GM18858 (cell line): Measurements from ENCODE around the gene GRAMD1C.

ENCODE experiments used
- ATAC-seq: cut with Tn5 transposase; IDR thresholded peaks from one replicate; pipeline ENCODE4 v1.9.1; 2021; ENCODE audit not compliant: unreplicated experiment

The GRAMD1C gene

GRCh38 chr3:113948015-113948917 lies 109.7 kb downstream of the GRAMD1C start:
- ATAC-seq = peak; percentile 37

GRCh38 chr3:113952921-113953320 lies 114.3 kb downstream of the GRAMD1C start:
- no peak for ATAC-seq

GRCh38 chr3:113953677-113954076 lies 115.1 kb downstream of the GRAMD1C start:
- no peak for ATAC-seq

- ATAC-seq = no peak
These were observed 115.6 kb downstream of the GRAMD1C start for GRCh38 chr3:113954091-113954685.

- no peak for ATAC-seq
These were observed 125.3 kb downstream of the GRAMD1C start for GRCh38 chr3:113963879-113964278.

GRCh38 chr3:113966172-113966571 lies 127.6 kb downstream of the GRAMD1C start:
- ATAC-seq = no peak

GRCh38 chr3:113968986-113969385 lies 130.4 kb downstream of the GRAMD1C start:
- ATAC-seq = no peak

GRCh38 chr3:113977822-113978221 lies 139.2 kb downstream of the GRAMD1C start:
- ATAC-seq = no peak

- ATAC-seq = no peak
These were observed 141.3 kb downstream of the GRAMD1C start for GRCh38 chr3:113979916-113980315.

- ATAC-seq = no peak
These were observed 143.2 kb downstream of the GRAMD1C start for GRCh38 chr3:113981803-113982202.

GRCh38 chr3:113983544-113983943 lies 145.0 kb downstream of the GRAMD1C start:
- ATAC-seq = no peak

- peak; percentile 85 for ATAC-seq
These were observed 147.0 kb downstream of the GRAMD1C start for GRCh38 chr3:113985541-113985940.
